GM12892 (cell line): ENCODE measurements around the gene PTPRN2.

Source experiments
- POLR2A ChIP-seq: IDR thresholded peaks from 2 replicates; pipeline ENCODE4 v1.6.1; 2011; ENCODE audit warnings: low read depth, low read length, control low read depth
- POLR2AphosphoS5 ChIP-seq: IDR thresholded peaks from 2 replicates; pipeline ENCODE4 v1.6.1; 2011; ENCODE audit warnings: low read depth, low read length, control low read depth

- TF ChIP-seq POLR2A: no peak
- no peak for TF ChIP-seq POLR2AphosphoS5
Observed at GRCh38 chr7:157526913-157527634, 1060.5 kb downstream of the PTPRN2 start.
